ENCODE results near the gene TMEM178B.

TMEM178B gene

GRCh38 chr7:141118767-141119166 is 44.9 kb downstream of the TMEM178B start:
- no peak overlapping the region for H3K4me2 ChIP-seq (ENCODE audit: low read length)
- no peaks in the 10 kb centered on the region for H3K27me3 ChIP-seq (ENCODE audit: control insufficient read depth, insufficient read depth, low read length)
- H3K4me3 ChIP-seq (ENCODE audit: low read length): no peak overlapping the region
- no peaks in the 10 kb centered on the region for H3K9me3 ChIP-seq (replicated peaks; ENCODE audit: low read length)
- no peaks in the 10 kb centered on the region for H3K4me1 ChIP-seq (ENCODE audit: control insufficient read depth, insufficient read depth, low read length)
- H3K36me3 ChIP-seq (ENCODE audit: insufficient read depth, low read length): no peaks in the 10 kb centered on the region
- H3K9ac ChIP-seq (ENCODE audit: low read depth, low read length): no peak overlapping the region

- H3K36me3 ChIP-seq (ENCODE audit: insufficient read depth, low read length): no peaks in the 10 kb centered on the region
- H3K4me1 ChIP-seq (ENCODE audit: control insufficient read depth, insufficient read depth, low read length): no peaks in the 10 kb centered on the region
- H3K27me3 ChIP-seq (ENCODE audit: control insufficient read depth, insufficient read depth, low read length): no peaks in the 10 kb centered on the region
- no peak overlapping the region for H3K4me3 ChIP-seq (ENCODE audit: low read length)
- no peak overlapping the region for H3K9ac ChIP-seq (ENCODE audit: low read depth, low read length)
- no peak overlapping the region for H3K4me2 ChIP-seq (ENCODE audit: low read length)
- no peaks in the 10 kb centered on the region for H3K9me3 ChIP-seq (replicated peaks; ENCODE audit: low read length)
Measured at GRCh38 chr7:141119187-141119586, 45.3 kb downstream of the TMEM178B start.

GRCh38 chr7:141122736-141123135 is 48.9 kb downstream of the TMEM178B start:
- Histone ChIP-seq H3K36me3 (ENCODE audit: insufficient read depth, low read length) (no peaks in the 10 kb centered on the region), H3K4me1 (ENCODE audit: control insufficient read depth, insufficient read depth, low read length) (no peaks in the 10 kb centered on the region), H3K4me2 (ENCODE audit: low read length) (no peak overlapping the region), H3K9me3 (replicated peaks; ENCODE audit: low read length) (no peaks in the 10 kb centered on the region), H3K9ac (ENCODE audit: low read depth, low read length) (no peak overlapping the region), H3K4me3 (ENCODE audit: low read length) (no peak overlapping the region), H3K27me3 (ENCODE audit: control insufficient read depth, insufficient read depth, low read length) (no peaks in the 10 kb centered on the region)

- Histone ChIP-seq H3K36me3 (ENCODE audit: insufficient read depth, low read length) (no peaks in the 10 kb centered on the region), H3K4me2 (ENCODE audit: low read length) (no peak overlapping the region), H3K27me3 (ENCODE audit: control insufficient read depth, insufficient read depth, low read length) (no peaks in the 10 kb centered on the region), H3K4me3 (ENCODE audit: low read length) (no peak overlapping the region), H3K9ac (ENCODE audit: low read depth, low read length) (no peak overlapping the region), H3K9me3 (replicated peaks; ENCODE audit: low read length) (no peaks in the 10 kb centered on the region), H3K4me1 (ENCODE audit: control insufficient read depth, insufficient read depth, low read length) (no peaks in the 10 kb centered on the region)
Measured at GRCh38 chr7:141123522-141123921, 49.7 kb downstream of the TMEM178B start.

- H3K9ac ChIP-seq (ENCODE audit: low read depth, low read length): no peak overlapping the region
- H3K36me3 ChIP-seq (ENCODE audit: insufficient read depth, low read length): no peaks in the 10 kb centered on the region
- no peaks in the 10 kb centered on the region for H3K9me3 ChIP-seq (replicated peaks; ENCODE audit: low read length)
- H3K4me1 ChIP-seq (ENCODE audit: control insufficient read depth, insufficient read depth, low read length): no peaks in the 10 kb centered on the region
- no peak overlapping the region for H3K4me2 ChIP-seq (ENCODE audit: low read length)
- H3K27me3 ChIP-seq (ENCODE audit: control insufficient read depth, insufficient read depth, low read length): no peaks in the 10 kb centered on the region
- H3K4me3 ChIP-seq (ENCODE audit: low read length): no peak overlapping the region
Measured at GRCh38 chr7:141126107-141126506, 52.2 kb downstream of the TMEM178B start.

- Histone ChIP-seq H3K4me3 (ENCODE audit: low read length) (no peak overlapping the region), H3K4me2 (ENCODE audit: low read length) (no peak overlapping the region), H3K9me3 (replicated peaks; ENCODE audit: low read length) (no peaks in the 10 kb centered on the region), H3K4me1 (ENCODE audit: control insufficient read depth, insufficient read depth, low read length) (no peaks in the 10 kb centered on the region), H3K9ac (ENCODE audit: low read depth, low read length) (no peak overlapping the region), H3K36me3 (ENCODE audit: insufficient read depth, low read length) (no peaks in the 10 kb centered on the region), H3K27me3 (ENCODE audit: control insufficient read depth, insufficient read depth, low read length) (no peaks in the 10 kb centered on the region)
Measured at GRCh38 chr7:141128506-141128905, 54.6 kb downstream of the TMEM178B start.

- no peak overlapping the region for H3K4me2 ChIP-seq (ENCODE audit: low read length)
- no peaks in the 10 kb centered on the region for H3K27me3 ChIP-seq (ENCODE audit: control insufficient read depth, insufficient read depth, low read length)
- no peaks in the 10 kb centered on the region for H3K4me1 ChIP-seq (ENCODE audit: control insufficient read depth, insufficient read depth, low read length)
- H3K36me3 ChIP-seq (ENCODE audit: insufficient read depth, low read length): no peaks in the 10 kb centered on the region
- no peak overlapping the region for H3K4me3 ChIP-seq (ENCODE audit: low read length)
- no peak overlapping the region for H3K9ac ChIP-seq (ENCODE audit: low read depth, low read length)
- H3K9me3 ChIP-seq (replicated peaks; ENCODE audit: low read length): no peaks in the 10 kb centered on the region
Measured at GRCh38 chr7:141128931-141129330, 55.1 kb downstream of the TMEM178B start.

GRCh38 chr7:141132671-141133070 is 58.8 kb downstream of the TMEM178B start:
- Histone ChIP-seq H3K4me1 (ENCODE audit: control insufficient read depth, insufficient read depth, low read length) (no peaks in the 10 kb centered on the region), H3K4me3 (ENCODE audit: low read length) (no peak overlapping the region), H3K36me3 (ENCODE audit: insufficient read depth, low read length) (no peaks in the 10 kb centered on the region), H3K9me3 (replicated peaks; ENCODE audit: low read length) (no peaks in the 10 kb centered on the region), H3K27me3 (ENCODE audit: control insufficient read depth, insufficient read depth, low read length) (no peaks in the 10 kb centered on the region), H3K4me2 (ENCODE audit: low read length) (no peak overlapping the region), H3K9ac (ENCODE audit: low read depth, low read length) (no peak overlapping the region)

GRCh38 chr7:141133646-141134045 is 59.8 kb downstream of the TMEM178B start:
- no peak overlapping the region for H3K4me2 ChIP-seq (ENCODE audit: low read length)
- no peaks in the 10 kb centered on the region for H3K27me3 ChIP-seq (ENCODE audit: control insufficient read depth, insufficient read depth, low read length)
- H3K4me3 ChIP-seq (ENCODE audit: low read length): no peak overlapping the region
- H3K9me3 ChIP-seq (replicated peaks; ENCODE audit: low read length): no peaks in the 10 kb centered on the region
- no peaks in the 10 kb centered on the region for H3K36me3 ChIP-seq (ENCODE audit: insufficient read depth, low read length)
- no peaks in the 10 kb centered on the region for H3K4me1 ChIP-seq (ENCODE audit: control insufficient read depth, insufficient read depth, low read length)
- H3K9ac ChIP-seq (ENCODE audit: low read depth, low read length): no peak overlapping the region

- H3K9ac ChIP-seq (ENCODE audit: low read depth, low read length): no peak overlapping the region
- H3K4me3 ChIP-seq (ENCODE audit: low read length): no peak overlapping the region
- H3K4me2 ChIP-seq (ENCODE audit: low read length): no peak overlapping the region
- H3K36me3 ChIP-seq (ENCODE audit: insufficient read depth, low read length): no peaks in the 10 kb centered on the region
- no peaks in the 10 kb centered on the region for H3K27me3 ChIP-seq (ENCODE audit: control insufficient read depth, insufficient read depth, low read length)
- H3K9me3 ChIP-seq (replicated peaks; ENCODE audit: low read length): no peaks in the 10 kb centered on the region
- no peaks in the 10 kb centered on the region for H3K4me1 ChIP-seq (ENCODE audit: control insufficient read depth, insufficient read depth, low read length)
Measured at GRCh38 chr7:141142058-141142457, 68.2 kb downstream of the TMEM178B start.

GRCh38 chr7:141144921-141145629 is 71.2 kb downstream of the TMEM178B start:
- Histone ChIP-seq H3K9me3 (replicated peaks; ENCODE audit: low read length) (no peaks in the 10 kb centered on the region), H3K27me3 (ENCODE audit: control insufficient read depth, insufficient read depth, low read length) (no peaks in the 10 kb centered on the region), H3K4me1 (ENCODE audit: control insufficient read depth, insufficient read depth, low read length) (no peaks in the 10 kb centered on the region), H3K9ac (ENCODE audit: low read depth, low read length) (no peak overlapping the region), H3K4me2 (ENCODE audit: low read length) (no peak overlapping the region), H3K36me3 (ENCODE audit: insufficient read depth, low read length) (no peaks in the 10 kb centered on the region), H3K4me3 (ENCODE audit: low read length) (no peak overlapping the region)

- no peaks in the 10 kb centered on the region for H3K27me3 ChIP-seq (ENCODE audit: control insufficient read depth, insufficient read depth, low read length)
- no peaks in the 10 kb centered on the region for H3K9me3 ChIP-seq (replicated peaks; ENCODE audit: low read length)
- H3K4me1 ChIP-seq (ENCODE audit: control insufficient read depth, insufficient read depth, low read length): no peaks in the 10 kb centered on the region
- H3K36me3 ChIP-seq (ENCODE audit: insufficient read depth, low read length): no peaks in the 10 kb centered on the region
- no peak overlapping the region for H3K4me3 ChIP-seq (ENCODE audit: low read length)
- H3K4me2 ChIP-seq (ENCODE audit: low read length): no peak overlapping the region
- H3K9ac ChIP-seq (ENCODE audit: low read depth, low read length): no peak overlapping the region
Measured at GRCh38 chr7:141145630-141145982, 71.7 kb downstream of the TMEM178B start.

All from skeletal muscle satellite cell (primary cell).